ENCODE data around the gene AP2A1.
"Not testable (repeated sequence)": the region's sequence is repeated elsewhere in the genome, so short reads cannot be mapped to it uniquely, and the experiment has no call there.

The AP2A1 gene

GRCh38 chr19:49814010-49814409 lies 47.2 kb downstream of the AP2A1 start:
- DNase-seq: no peak

- no peak for DNase-seq
These were observed 49.8 kb downstream of the AP2A1 start for GRCh38 chr19:49816590-49816989.

DNA sequence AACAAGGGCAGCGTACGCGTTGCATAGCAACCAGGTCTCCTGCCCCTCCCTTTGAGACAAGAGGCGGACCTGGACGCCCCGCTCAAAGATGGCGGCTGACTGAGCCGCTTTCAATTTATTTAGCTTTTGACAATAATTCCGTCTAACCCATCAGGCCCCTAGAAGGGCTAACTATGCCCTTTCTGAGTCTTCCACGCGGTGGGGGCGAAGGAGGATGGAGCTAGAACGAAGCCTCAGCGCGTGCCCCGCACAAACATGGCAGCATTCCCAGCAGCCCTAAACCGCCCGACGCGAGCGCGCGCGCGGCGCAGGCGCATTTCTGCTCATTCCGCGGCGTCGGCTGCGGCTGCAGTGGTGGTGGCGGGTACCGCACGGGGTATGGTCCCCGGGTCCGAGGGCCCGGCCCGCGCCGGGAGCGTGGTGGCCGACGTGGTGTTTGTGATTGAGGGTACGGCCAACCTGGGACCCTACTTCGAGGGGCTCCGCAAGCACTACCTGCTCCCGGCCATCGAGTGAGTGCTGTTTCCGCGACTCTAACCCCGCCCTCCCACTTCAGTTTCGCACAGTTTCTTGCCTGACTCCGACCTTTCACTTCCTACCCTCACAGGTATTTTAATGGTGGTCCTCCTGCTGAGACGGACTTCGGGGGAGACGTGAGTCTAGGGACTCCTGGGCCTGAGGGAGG lies 51.3 kb downstream of the AP2A1 start, which contains the start of gene MED25:
MED25 (plus strand) TSS at position 326 of the 685 bp plus-strand sequence; CDS start at position 379, 53 bp downstream.
- peak; percentile 83 for DNase-seq

DNA sequence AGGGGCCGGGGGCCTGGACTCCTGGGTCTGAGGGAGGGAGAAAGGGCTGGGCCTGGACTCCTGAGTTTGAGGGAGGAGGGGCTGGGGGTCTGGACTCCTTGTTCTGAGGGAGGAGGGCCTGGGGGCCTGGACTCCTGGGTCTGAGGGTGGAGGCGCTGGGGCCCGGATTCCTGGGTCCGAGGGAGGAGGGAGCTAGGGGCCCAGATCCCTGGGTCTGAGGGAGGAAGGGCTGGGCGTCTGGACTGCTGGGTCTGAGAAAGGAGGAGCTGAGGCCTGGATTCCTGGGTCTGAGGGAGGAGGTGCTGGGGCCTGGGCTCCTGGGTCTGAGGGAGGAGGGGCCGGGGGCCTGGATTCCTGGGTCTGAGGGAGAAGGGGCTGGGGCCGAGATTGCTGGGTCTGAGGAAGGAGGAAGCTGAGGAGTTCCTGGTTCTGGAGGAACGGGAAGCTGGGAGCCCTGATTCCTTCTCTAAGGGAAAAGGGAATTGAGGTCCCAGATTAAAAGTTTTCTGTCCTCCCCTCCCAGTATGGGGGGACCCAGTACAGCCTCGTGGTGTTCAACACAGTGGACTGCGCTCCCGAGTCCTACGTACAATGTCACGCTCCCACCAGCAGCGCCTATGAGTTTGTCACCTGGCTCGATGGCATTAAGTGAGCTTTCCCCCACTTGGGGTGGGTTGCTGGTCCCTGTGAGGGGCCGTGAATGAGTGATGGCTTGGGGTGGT lies 52.0 kb downstream of the AP2A1 start:
- no peak for DNase-seq

- DNase-seq: not testable (repeated sequence)
These were observed 52.8 kb downstream of the AP2A1 start for GRCh38 chr19:49819452-49820115.

- no peak for DNase-seq
These were observed 53.3 kb downstream of the AP2A1 start for GRCh38 chr19:49820125-49820524.

DNA sequence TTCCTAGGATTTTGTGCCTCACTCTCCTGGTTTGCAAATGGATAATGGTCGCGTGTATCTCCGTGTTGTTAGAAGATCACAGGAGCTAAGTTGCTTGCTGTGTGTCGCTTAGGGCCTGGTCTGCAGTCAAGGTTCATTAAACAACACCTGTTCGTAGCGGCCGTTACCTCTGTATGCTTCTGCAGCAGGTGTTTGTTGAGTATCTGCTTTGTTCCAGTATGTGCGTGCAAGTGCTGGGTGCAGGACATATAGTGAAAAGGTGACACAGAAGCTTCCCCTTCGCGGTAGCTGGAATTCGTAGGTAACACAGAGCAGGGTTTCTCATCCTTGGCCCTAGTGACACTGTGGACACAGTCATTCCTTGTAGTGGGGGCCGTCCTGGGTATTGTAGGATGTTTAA lies 56.7 kb downstream of the AP2A1 start:
- no peak for DNase-seq

- no peak for DNase-seq
These were observed 57.9 kb downstream of the AP2A1 start for GRCh38 chr19:49824662-49825061.

GRCh38 chr19:49827034-49827433 lies 60.2 kb downstream of the AP2A1 start:
- no peak for DNase-seq

GRCh38 chr19:49829200-49829599 lies 62.4 kb downstream of the AP2A1 start:
- DNase-seq: no peak

- DNase-seq: no peak
These were observed 62.9 kb downstream of the AP2A1 start for GRCh38 chr19:49829721-49830120.

DNA sequence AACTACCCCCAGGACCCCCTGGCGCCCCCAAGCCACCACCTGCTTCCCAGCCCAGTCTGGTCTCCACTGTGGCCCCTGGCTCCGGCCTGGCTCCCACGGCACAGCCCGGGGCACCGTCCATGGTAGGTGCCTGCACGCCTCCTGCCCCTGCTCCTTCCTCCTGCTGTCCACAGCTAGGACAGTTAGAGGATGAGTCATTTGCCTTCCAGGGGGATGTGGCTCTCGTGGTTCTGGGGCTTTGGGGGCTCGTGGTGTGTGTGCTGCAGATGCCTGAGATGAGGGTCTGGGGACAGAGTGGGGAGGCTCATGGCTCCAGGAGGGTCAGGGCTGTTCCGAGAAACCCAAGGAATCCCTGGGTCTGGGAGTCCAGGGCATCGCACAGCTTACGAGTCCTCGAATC lies 64.0 kb downstream of the AP2A1 start:
- no peak for DNase-seq

DNA sequence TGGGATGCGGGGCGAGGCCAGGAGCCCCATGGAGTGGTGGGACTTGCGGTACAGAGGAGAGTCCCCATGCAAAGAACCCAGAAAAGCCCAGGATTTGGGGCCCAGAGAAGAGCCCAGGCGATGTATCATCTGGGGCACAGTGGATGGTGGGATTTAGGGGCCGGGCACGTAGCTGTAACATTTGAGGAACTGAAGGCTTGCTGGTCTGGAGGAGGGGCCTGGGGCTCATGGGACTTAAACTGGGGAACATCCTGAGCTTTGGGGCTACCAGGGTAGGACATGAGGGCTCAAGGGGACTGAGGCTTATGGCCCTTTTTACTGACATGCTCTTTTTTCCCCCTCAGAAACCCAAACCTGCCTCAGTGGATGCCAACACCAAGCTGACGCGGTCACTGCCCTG lies 64.8 kb downstream of the AP2A1 start:
- no peak for DNase-seq

- no peak for DNase-seq
These were observed 65.8 kb downstream of the AP2A1 start for GRCh38 chr19:49832556-49832955.

- no peak for DNase-seq
These were observed 66.8 kb downstream of the AP2A1 start for GRCh38 chr19:49833599-49833998.

GRCh38 chr19:49835562-49835961 lies 68.8 kb downstream of the AP2A1 start:
- no peak for DNase-seq

DNA sequence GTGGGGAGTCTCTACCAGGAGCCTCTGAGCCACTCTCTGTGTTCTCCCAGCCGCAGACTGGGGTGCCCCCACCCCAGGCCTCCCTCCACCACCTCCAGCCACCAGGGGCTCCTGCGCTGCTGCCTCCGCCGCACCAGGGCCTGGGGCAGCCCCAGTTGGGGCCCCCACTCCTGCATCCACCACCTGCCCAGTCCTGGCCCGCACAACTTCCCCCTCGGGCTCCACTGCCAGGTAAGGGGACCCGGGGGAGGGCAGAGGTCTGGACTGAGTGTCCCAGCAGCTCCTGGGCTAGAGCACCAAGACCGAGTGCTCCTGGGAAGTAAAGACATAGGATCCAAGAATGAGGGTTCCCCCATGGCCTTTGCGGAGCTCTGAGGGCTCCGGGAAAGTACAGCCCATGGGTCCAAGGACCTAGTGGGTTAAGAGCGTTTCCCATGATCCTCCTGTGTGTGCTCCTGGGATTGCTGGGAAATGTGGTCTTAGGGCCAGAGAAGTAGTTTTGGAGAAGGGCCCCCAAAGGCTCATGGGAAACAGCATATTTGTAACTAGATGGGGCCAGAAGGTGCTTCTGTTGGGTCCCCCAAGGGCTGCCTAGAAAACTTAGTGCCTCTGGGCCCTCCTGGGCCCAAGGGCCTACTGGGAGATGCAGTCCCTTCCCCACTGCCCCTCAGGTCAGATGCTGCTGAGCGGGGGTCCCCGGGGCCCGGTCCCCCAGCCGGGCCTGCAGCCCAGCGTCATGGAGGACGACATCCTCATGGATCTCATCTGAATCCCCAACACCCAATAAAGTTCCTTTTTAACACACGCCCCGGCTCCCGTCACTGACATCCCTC lies 69.6 kb downstream of the AP2A1 start:
- DNase-seq: no peak

DNA sequence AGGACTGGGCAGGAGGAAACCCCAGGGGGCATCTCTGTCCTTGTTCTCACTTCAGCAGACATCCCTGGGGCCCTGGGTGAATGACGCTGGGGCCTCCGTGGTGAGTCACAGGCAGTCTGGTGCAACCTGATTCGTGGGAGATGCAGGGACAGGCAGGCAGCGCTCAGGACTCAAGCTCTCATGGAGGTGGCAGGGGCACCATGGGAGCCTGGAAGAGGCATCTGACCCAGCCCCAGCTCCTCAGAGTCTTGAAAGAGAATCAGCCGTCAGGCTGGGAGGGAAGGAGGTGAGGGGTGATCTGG lies 70.2 kb downstream of the AP2A1 start:
- no peak for DNase-seq

- no peak for DNase-seq
These were observed 70.6 kb downstream of the AP2A1 start for GRCh38 chr19:49837425-49837824.

DNA sequence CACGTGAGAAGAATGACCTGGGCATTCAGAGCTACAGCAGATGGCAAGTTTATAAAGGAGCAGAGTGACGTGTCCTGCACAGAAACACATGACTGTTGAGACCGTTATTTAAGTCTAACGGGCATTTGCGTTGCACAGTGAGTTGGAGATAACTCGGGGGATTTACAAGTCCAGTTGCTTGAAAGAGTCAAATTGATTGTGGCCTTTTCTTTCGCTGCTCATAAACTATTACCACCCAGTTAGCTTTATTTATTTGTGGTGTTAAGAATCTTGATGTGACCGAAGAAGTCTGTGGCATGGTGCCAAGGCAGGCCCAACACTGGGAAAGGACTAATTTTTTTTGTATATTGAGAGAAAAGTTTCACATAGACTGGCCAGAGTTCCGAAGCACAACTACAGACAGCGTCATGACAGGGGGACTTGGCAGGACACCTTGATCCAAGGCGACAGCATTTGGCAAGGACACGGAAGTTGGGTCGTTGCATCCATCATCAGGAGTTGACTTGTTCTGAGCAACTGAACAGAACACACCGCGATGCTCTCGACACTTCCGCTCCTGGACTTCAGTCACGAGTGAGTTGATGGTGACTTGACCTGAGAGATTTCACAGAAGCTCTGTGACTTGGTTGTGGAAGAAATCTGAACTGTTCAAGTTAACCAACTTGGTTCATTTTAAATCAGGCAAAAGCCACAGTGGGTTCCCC lies 72.2 kb downstream of the AP2A1 start:
- no peak for DNase-seq

DNA sequence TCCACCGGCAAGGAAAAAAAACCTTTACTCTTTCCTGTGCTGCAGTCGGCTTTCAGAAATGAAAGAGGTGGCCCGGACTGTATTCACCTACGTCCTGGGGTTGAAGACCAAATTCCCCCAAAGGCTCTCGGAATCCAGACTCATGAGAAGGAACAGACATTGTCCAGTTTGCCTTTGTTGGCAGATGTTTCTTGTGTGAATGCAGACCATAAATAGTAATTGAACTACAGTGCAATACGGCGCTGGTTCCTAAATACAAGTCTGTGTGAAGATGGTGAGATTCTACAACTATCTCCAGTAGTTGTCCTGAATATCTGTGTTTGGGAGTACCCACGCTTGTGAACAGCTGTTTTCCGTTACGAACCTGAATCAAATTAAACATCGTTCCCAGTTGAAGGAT lies 72.9 kb downstream of the AP2A1 start:
- DNase-seq: no peak

DNA sequence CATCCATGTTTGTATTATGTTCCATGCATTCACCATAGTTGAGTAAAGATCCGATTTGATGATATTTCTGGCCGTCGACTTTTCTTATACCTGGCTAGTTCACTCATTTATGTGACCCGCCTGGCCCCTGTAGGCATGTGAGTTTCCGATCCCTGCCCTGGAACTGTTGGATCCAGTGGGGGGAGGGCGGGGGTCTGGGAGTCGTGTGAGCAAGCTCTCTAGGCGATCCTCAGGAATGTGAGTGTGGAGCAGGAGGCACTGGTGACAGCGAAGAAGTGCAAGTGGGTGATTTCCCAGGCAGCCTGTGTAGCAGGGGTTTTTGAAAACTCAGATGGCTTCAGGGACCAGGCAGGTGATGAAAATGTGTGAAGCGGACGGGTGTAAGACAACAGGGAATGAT lies 73.5 kb downstream of the AP2A1 start:
- DNase-seq: no peak
